SU-DHL-6 (cell line): ENCODE measurements around the gene CUX1.
"Not testable (repeated sequence)": the region's sequence is repeated elsewhere in the genome, so short reads cannot be mapped to it uniquely, and the experiment has no call there.

Experiments used
- EZH2phosphoT487 ChIP-seq: fragments of 200-600 bp; sonication (generic), shearing (Covaris generic); conservative IDR thresholded peaks from 2 replicates; pipeline ENCODE4 v1.6.1; 2018; ENCODE audit warnings: mild to moderate bottlenecking, antibody characterized with exemption, low read length, moderate library complexity, mixed read lengths
- TF ChIP-seq, protein P1 (sequence below): fragments of 200-600 bp; sonication (generic); IDR thresholded peaks from one replicate; pipeline ENCODE4 v1.5.1; 2017; ENCODE audit warnings: antibody characterized with exemption, mild to moderate bottlenecking, low read length, moderate library complexity; ENCODE audit not compliant: insufficient read depth, poor library complexity, severe bottlenecking

DNA sequence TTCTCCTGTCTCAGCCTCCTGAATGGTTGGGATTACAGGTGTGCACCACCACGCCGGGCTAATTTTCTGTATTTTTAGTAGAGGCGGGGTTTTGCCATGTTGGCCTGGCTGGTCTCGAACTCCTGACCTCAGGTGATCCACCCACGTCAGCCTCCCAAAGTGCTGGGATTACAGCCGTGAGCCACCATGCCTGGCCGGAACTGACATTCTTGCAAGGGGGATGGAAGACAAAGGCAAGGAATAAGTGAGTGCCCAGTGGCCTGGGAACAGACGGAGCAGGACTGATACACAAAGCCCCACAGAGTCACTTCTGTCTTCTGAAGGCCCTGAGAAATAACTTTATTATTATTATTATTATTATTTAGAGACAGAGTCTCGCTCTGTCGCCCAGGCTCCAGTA is 14.0 kb downstream of the CUX1 start:
- TF ChIP-seq, protein P1, sequence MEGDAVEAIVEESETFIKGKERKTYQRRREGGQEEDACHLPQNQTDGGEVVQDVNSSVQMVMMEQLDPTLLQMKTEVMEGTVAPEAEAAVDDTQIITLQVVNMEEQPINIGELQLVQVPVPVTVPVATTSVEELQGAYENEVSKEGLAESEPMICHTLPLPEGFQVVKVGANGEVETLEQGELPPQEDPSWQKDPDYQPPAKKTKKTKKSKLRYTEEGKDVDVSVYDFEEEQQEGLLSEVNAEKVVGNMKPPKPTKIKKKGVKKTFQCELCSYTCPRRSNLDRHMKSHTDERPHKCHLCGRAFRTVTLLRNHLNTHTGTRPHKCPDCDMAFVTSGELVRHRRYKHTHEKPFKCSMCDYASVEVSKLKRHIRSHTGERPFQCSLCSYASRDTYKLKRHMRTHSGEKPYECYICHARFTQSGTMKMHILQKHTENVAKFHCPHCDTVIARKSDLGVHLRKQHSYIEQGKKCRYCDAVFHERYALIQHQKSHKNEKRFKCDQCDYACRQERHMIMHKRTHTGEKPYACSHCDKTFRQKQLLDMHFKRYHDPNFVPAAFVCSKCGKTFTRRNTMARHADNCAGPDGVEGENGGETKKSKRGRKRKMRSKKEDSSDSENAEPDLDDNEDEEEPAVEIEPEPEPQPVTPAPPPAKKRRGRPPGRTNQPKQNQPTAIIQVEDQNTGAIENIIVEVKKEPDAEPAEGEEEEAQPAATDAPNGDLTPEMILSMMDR: not testable (repeated sequence)
- not testable (repeated sequence) for TF ChIP-seq EZH2phosphoT487
